Esophagus squamous epithelium (tissue), 5 donors: ENCODE data around the gene CAPZB. TPM values are rescaled to one million over a fixed set of nuclear protein-coding genes. Genes with fewer than 3 reads are reported as not detected.

ENCODE experiments used
- DNase-seq: peaks from one replicate; lab custom pipeline; 2025; lab: John Stamatoyannopoulos, UW
- H3K27ac ChIP-seq, 4 donors: fragments of 200-600 bp; sonication (generic); one replicate each; pipeline ENCODE4 v1.5.1; 2016 to 2019; ENCODE audit warnings: mild to moderate bottlenecking in 1 of 4
- H3K27me3 ChIP-seq, 4 donors: fragments of 200-600 bp; sonication (generic); 1 replicate in 3 of 4; 2 replicates in 1 of 4; pipeline versions ENCODE4 v1.5.1 to v1.6.0; 2017 to 2021; ENCODE audit warnings: antibody characterized with exemption in 1 of 4
- H3K36me3 ChIP-seq, 3 donors: fragments of 200-600 bp; sonication (generic); one replicate each; pipeline ENCODE4 v1.5.1; 2016 to 2019
- H3K4me1 ChIP-seq, 3 donors: fragments of 200-600 bp; sonication (generic); one replicate each; pipeline ENCODE4 v1.5.1; 2017 to 2019
- H3K4me3 ChIP-seq, 4 donors: fragments of 200-600 bp; sonication (generic); 1 replicate in 3 of 4; 2 replicates in 1 of 4; pipeline ENCODE4 v1.5.1; 2016 to 2019; ENCODE audit warnings: mild to moderate bottlenecking in 2 of 4, moderate library complexity in 1 of 4
- H3K9me3 ChIP-seq, 3 donors: fragments of 200-600 bp; sonication (generic); one replicate each; pipeline ENCODE4 v1.5.1; 2016 to 2019
- CTCF ChIP-seq, 6 experiments: fragments of 450-650 bp in 4 of 6; fragments of 200-600 bp in 2 of 6; sonication (generic) in 2 of 6; IDR thresholded peaks; one replicate each; pipeline ENCODE4 v1.5.1; 2016 to 2019; ENCODE audit warnings: antibody characterized with exemption in 6 of 6, mild to moderate bottlenecking in 4 of 6, moderate library complexity in 4 of 6
- POLR2A ChIP-seq, 4 donors: fragments of 450-650 bp; IDR thresholded peaks; one replicate each; pipeline ENCODE4 v1.6.1; 2017; ENCODE audit warnings: antibody characterized with exemption in 4 of 4, mild to moderate bottlenecking in 4 of 4, moderate library complexity in 3 of 4
- WGBS, 2 donors: methylation state at CpG; one replicate each; pipeline ENCODE4 v1.1.5; 2018; 5-methylcytosine and 5-hydroxymethylcytosine counted together
- intact Hi-C: fragments of 100-400 bp; cut with DNase I; formaldehyde crosslinking; loops from one replicate; pipeline ENCODE4 v1.15.0; 2022
- total RNA-seq, 4 donors: library from RNA; depleted of rRNA; stranded (reverse); fragments of >200 nt; gene quantifications; one replicate each; pipeline ENCODE4 v1.1.0, GENCODE V29; 2016
- donor health status: DM: yes; HTN: yes; CAD: no.

The CAPZB gene
- total RNA-seq, 4 donors from 2014 or later = 89.4 to 146 (median 126) TPM

- Histone ChIP-seq H3K4me1 (peaks cover 41 to 92% (median 43%) of the 10 kb centered on the region in 3 donors), H3K27me3 (no peaks in the 10 kb centered on the region), H3K27ac (peak overlapping the region; percentile 48 to 84 (median 72)), H3K4me3 (no peak overlapping the region), H3K36me3 (peaks cover 18 to 38% (median 20%) of the 10 kb centered on the region in 3 donors), H3K9me3 (no peaks in the 10 kb centered on the region)
- no peak for TF ChIP-seq CTCF (IDR thresholded peaks at IDR 0.05)
- no peak for TF ChIP-seq POLR2A (IDR thresholded peaks at IDR 0.05)
- 11 to 22% methylated on average over 4 to 6 of the region's 6 CpGs for WGBS, 2 donors
- intact Hi-C loops = no loop called here
- no peak for DNase-seq
Observed at GRCh38 chr1:19360016-19360415, 125.3 kb downstream of the CAPZB start.

DNA sequence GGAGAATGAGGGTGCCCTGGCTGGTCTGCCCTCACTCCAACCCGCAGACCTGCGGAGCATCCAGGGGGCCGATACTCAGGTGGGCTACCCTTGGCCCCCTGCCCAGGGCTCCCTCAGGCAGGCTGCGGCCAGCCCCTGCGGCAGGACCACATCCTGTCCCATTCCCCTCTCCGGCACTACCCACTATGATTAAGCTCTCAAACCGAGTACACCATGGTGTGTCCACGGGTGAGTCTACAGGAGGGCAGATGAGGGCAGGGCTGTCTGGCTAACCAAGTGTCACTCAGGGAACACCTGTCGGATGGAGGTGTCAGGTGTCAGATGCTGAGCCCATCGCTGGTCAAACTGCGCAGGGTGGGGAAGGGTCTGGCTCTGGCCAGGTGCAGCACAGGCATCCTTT, 126.0 kb downstream of the CAPZB start:
- WGBS, 2 donors = 85 to 91% methylated on average over 4 to 5 of the region's 11 CpGs
- no peaks in the 10 kb centered on the region for H3K27me3 ChIP-seq
- DNase-seq = no peak
- H3K4me3 ChIP-seq = no peak overlapping the region
- intact Hi-C loops = no loop called here
- peaks cover 41 to 92% (median 43%) of the 10 kb centered on the region in 3 donors for H3K4me1 ChIP-seq
- H3K9me3 ChIP-seq = no peaks in the 10 kb centered on the region
- no peak for TF ChIP-seq CTCF (IDR thresholded peaks at IDR 0.05)
- no peak for TF ChIP-seq POLR2A (IDR thresholded peaks at IDR 0.05)
- H3K36me3 ChIP-seq = peaks cover 20 to 45% (median 24%) of the 10 kb centered on the region in 3 donors
- H3K27ac ChIP-seq = peak overlapping the region; percentile 48 to 84 (median 72)

DNA sequence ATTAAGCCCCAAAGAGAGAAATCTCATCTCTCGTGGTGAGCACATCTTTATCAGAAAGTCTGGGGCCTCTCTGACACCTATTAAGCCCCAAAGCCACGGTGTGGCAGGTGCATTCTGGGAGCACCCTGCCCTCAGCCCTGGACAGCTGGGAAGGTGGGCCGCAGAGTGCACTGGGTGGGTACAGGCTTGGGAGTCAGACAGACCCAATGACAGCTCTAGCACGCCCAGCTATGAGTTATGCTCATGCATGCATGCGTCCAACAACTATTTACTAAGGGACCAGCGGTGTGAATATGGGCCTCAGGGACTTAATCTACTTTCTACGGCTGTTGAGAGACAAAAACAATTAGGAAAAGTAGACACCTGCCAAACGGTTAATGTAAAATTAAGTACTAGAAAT, 126.6 kb downstream of the CAPZB start:
- peaks cover 41 to 92% (median 46%) of the 10 kb centered on the region in 3 donors for H3K4me1 ChIP-seq
- TF ChIP-seq POLR2A (IDR thresholded peaks at IDR 0.05) = no peak
- TF ChIP-seq CTCF (IDR thresholded peaks at IDR 0.05) = no peak
- H3K36me3 ChIP-seq = peaks cover 20 to 51% (median 28%) of the 10 kb centered on the region in 3 donors
- no peaks in the 10 kb centered on the region for H3K9me3 ChIP-seq
- 60 to 86% methylated on average over 6 to 7 of the region's 8 CpGs for WGBS, 2 donors
- no peaks in the 10 kb centered on the region for H3K27me3 ChIP-seq
- DNase-seq = no peak
- peak overlapping the region in 2 of 4 donors; percentile 79 to 84 for H3K27ac ChIP-seq
- no peak overlapping the region for H3K4me3 ChIP-seq
- intact Hi-C loops = no loop called here

- Histone ChIP-seq H3K9me3 (no peaks in the 10 kb centered on the region), H3K4me1 (peaks cover 50 to 92% (median 52%) of the 10 kb centered on the region in 3 donors), H3K27me3 (no peaks in the 10 kb centered on the region), H3K36me3 (peaks cover 20 to 58% (median 31%) of the 10 kb centered on the region in 3 donors), H3K27ac (no peak overlapping the region), H3K4me3 (no peak overlapping the region)
- no peak for DNase-seq
- TF ChIP-seq POLR2A (IDR thresholded peaks at IDR 0.05) = no peak
- TF ChIP-seq CTCF (IDR thresholded peaks at IDR 0.05) = no peak
- intact Hi-C loops = no loop called here
- WGBS, 2 donors = 73 to 89% methylated on average over 6 to 12 of the region's 13 CpGs
Observed at GRCh38 chr1:19357299-19357986, 127.9 kb downstream of the CAPZB start.

- 52% methylated on average over 3 of the region's 5 CpGs; no CpG with 5 or more reads in 1 of the 2 donors for WGBS, 2 donors
- peaks cover 43 to 92% (median 54%) of the 10 kb centered on the region in 3 donors for H3K4me1 ChIP-seq
- intact Hi-C loops = no loop called here
- H3K27ac ChIP-seq = no peak overlapping the region
- H3K36me3 ChIP-seq = peaks cover 20 to 70% (median 31%) of the 10 kb centered on the region in 3 donors
- no peaks in the 10 kb centered on the region for H3K9me3 ChIP-seq
- no peaks in the 10 kb centered on the region for H3K27me3 ChIP-seq
- TF ChIP-seq CTCF (IDR thresholded peaks at IDR 0.05) (no peak), POLR2A (IDR thresholded peaks at IDR 0.05) (no peak)
- DNase-seq = no peak
- no peak overlapping the region for H3K4me3 ChIP-seq
Observed at GRCh38 chr1:19356266-19356665, 129.1 kb downstream of the CAPZB start.
